ENCODE data around the gene DOCK7.

- TF ChIP-seq POLR2A (IDR thresholded peaks at IDR 0.05), result no peak
- no peak for TF ChIP-seq CTCF (IDR thresholded peaks at IDR 0.05)
Observed at GRCh38 chr1:62481681-62482080, 206.5 kb downstream of the DOCK7 start.
